HCT116 (cell line): ENCODE results near the gene DYNC2H1. TPM values are rescaled to one million over a fixed set of nuclear protein-coding genes. Genes with fewer than 3 reads are reported as not detected.

Experiments used
- ATAC-seq: fragments of 200-7000 bp; cut with Tn5 transposase; 2 replicates; pipeline ENCODE4 v1.9.1; 2020; ENCODE audit warnings: mild to moderate bottlenecking, moderate library complexity
- BruUV-seq: library from RNA; stranded (reverse); fragments of 400-500 nt; replicated peaks from 2 replicates; lab custom pipeline; 2021; lab: Mats Ljungman, UMichigan
- CTCF ChIA-PET: fragments of 300-600 bp; sonication (Branson Sonifier 250); formaldehyde crosslinking; loops from one replicate; lab custom pipeline; 2021; ENCODE audit warnings: antibody characterized with exemption; lab: Charles Lee
- POLR2A ChIA-PET: fragments of 300-600, 350-600 bp; sonication (Branson Sonifier 250); formaldehyde crosslinking; loops from one replicate; lab custom pipeline; 2021; ENCODE audit warnings: antibody characterized with exemption; lab: Charles Lee
- RAD21 ChIA-PET, 2 experiments: fragments of 300-600 bp; sonication (Branson Sonifier 250); formaldehyde crosslinking; loops; one replicate each; lab custom pipeline; 2023; ENCODE audit warnings: low total read pairs in 2 of 2; ENCODE audit not compliant: uncharacterized antibody in 2 of 2, unreplicated experiment in 2 of 2, low non-redundant PET in 1 of 2; lab: Charles Lee
- DNase-seq: peaks from one replicate; pipeline ENCODE4 v3.0.0-alpha.2; 2010; ENCODE audit warnings: low read depth, low spot score
- H2AFZ ChIP-seq: fragments of 200-600 bp; shearing (Covaris generic), sonication (generic); 2 replicates; pipeline ENCODE4 v1.6.1; 2017; ENCODE audit warnings: low read depth, mixed run types, mixed read lengths, antibody characterized with exemption, low read length; ENCODE audit not compliant: poor library complexity, severe bottlenecking
- H3K27ac ChIP-seq: 2 replicates; pipeline ENCODE4 v1.5.1; 2012; ENCODE audit warnings: low read depth, low read length
- H3K27me3 ChIP-seq: fragments of 200-600 bp; sonication (generic); 2 replicates; pipeline ENCODE4 v1.6.1; 2016; ENCODE audit warnings: mixed run types, low read length, mixed read lengths; ENCODE audit not compliant: insufficient read depth
- H3K36me3 ChIP-seq, 2 experiments: fragments of 200-500 bp in 1 of 2; fragments of 200-600 bp in 1 of 2; sonication (Bioruptor generic) in 1 of 2; sonication (generic) in 1 of 2; 2 replicates each; pipeline versions ENCODE4 v1.5.1 to v1.6.1; 2014 to 2016; ENCODE audit warnings: low read length in 2 of 2, inconsistent platforms in 1 of 2, mixed read lengths in 1 of 2, mixed run types in 1 of 2; ENCODE audit not compliant: insufficient read depth in 2 of 2, control insufficient read depth in 1 of 2
- H3K4me1 ChIP-seq, 2 experiments: fragments of 200-600 bp in 1 of 2; sonication (generic) in 1 of 2; 2 replicates each; pipeline versions ENCODE4 v1.5.1 to v1.6.1; 2012 to 2017; ENCODE audit warnings: low read length in 2 of 2, inconsistent platforms in 1 of 2, mild to moderate bottlenecking in 1 of 2, mixed read lengths in 1 of 2, mixed run types in 1 of 2, moderate library complexity in 1 of 2; ENCODE audit not compliant: insufficient read depth in 2 of 2, control insufficient read depth in 1 of 2
- H3K4me2 ChIP-seq: fragments of 200-600 bp; sonication (generic); 2 replicates; pipeline ENCODE4 v1.6.1; 2017; ENCODE audit warnings: mixed run types, low read length, mixed read lengths
- H3K4me3 ChIP-seq, 2 experiments: fragments of 200-600 bp in 1 of 2; sonication (generic) in 1 of 2; replicated peaks in 1 of 2; 2 replicates each; pipeline ENCODE4 v1.5.1; 2011 to 2016; ENCODE audit warnings: low read length in 2 of 2, control low read depth in 1 of 2, low read depth in 1 of 2, mild to moderate bottlenecking in 1 of 2, mixed read lengths in 1 of 2, mixed run types in 1 of 2
- H3K79me2 ChIP-seq: fragments of 200-600 bp; sonication (generic); 2 replicates; pipeline ENCODE4 v1.6.1; 2017; ENCODE audit warnings: mild to moderate bottlenecking, mixed run types, low read length, moderate library complexity, mixed read lengths; ENCODE audit not compliant: insufficient read depth
- H3K9ac ChIP-seq: fragments of 200-600 bp; sonication (generic); 2 replicates; pipeline ENCODE4 v1.6.1; 2016; ENCODE audit warnings: low read length, mixed read lengths
- H3K9me2 ChIP-seq: fragments of 200-600 bp; sonication (generic), shearing (Covaris generic); 2 replicates; pipeline ENCODE4 v1.6.1; 2017; ENCODE audit warnings: mixed run types, mild to moderate bottlenecking, moderate library complexity; ENCODE audit not compliant: insufficient read depth
- H3K9me3 ChIP-seq, 2 experiments: fragments of 200-500 bp in 1 of 2; fragments of 200-600 bp in 1 of 2; sonication (Bioruptor generic) in 1 of 2; sonication (generic) in 1 of 2; 2 replicates each; pipeline ENCODE4 v1.6.1; 2014 to 2017; ENCODE audit warnings: low read length in 2 of 2, mixed read lengths in 2 of 2, inconsistent platforms in 1 of 2, low read depth in 1 of 2, mild to moderate bottlenecking in 1 of 2, mixed run types in 1 of 2, moderate library complexity in 1 of 2; ENCODE audit not compliant: control insufficient read depth in 1 of 2, insufficient read depth in 1 of 2
- H4K20me1 ChIP-seq: fragments of 200-600 bp; sonication (generic), shearing (Covaris generic); 2 replicates; pipeline ENCODE4 v1.6.1; 2017; ENCODE audit warnings: mixed run types, mild to moderate bottlenecking, moderate library complexity; ENCODE audit not compliant: insufficient read depth
- CBX3 ChIP-seq: IDR thresholded peaks from 2 replicates; pipeline ENCODE4 v1.6.1; 2012; ENCODE audit warnings: low read depth
- CEBPB ChIP-seq: IDR thresholded peaks from 2 replicates; pipeline ENCODE4 v1.6.1; 2012; ENCODE audit warnings: low read depth
- EGR1 ChIP-seq: IDR thresholded peaks from 2 replicates; pipeline ENCODE4 v1.6.1; 2012; ENCODE audit warnings: low read depth
- ELF1 ChIP-seq: IDR thresholded peaks from 2 replicates; pipeline ENCODE4 v1.6.1; 2012; ENCODE audit warnings: low read depth, borderline replicate concordance
- EZH2 ChIP-seq: fragments of 200-600 bp; sonication (generic); IDR thresholded peaks from 2 replicates; pipeline ENCODE4 v1.6.1; 2017; ENCODE audit warnings: antibody characterized with exemption, mixed run types
- EZH2phosphoT487 ChIP-seq: fragments of 200-600 bp; IDR thresholded peaks from 2 replicates; pipeline ENCODE4 v1.6.1; 2018; ENCODE audit warnings: antibody characterized with exemption, borderline replicate concordance
- FOSL1 ChIP-seq: IDR thresholded peaks from 2 replicates; pipeline ENCODE4 v1.6.1; 2012; ENCODE audit warnings: low read depth
- JUND ChIP-seq: IDR thresholded peaks from 2 replicates; pipeline ENCODE4 v1.6.1; 2012
- POLR2A ChIP-seq: IDR thresholded peaks from 2 replicates; pipeline ENCODE4 v1.7.0; 2011; ENCODE audit warnings: borderline replicate concordance; ENCODE audit not compliant: insufficient read depth, insufficient read length; ENCODE audit errors: extremely low read depth
- POLR2AphosphoS5 ChIP-seq: IDR thresholded peaks from 2 replicates; pipeline ENCODE4 v1.6.1; 2011; ENCODE audit warnings: mild to moderate bottlenecking, low read depth, low read length, moderate library complexity
- RAD21 ChIP-seq: IDR thresholded peaks from 2 replicates; pipeline ENCODE4 v1.6.1; 2012; ENCODE audit warnings: low read depth, mild to moderate bottlenecking
- SRF ChIP-seq: IDR thresholded peaks from 2 replicates; pipeline ENCODE4 v1.6.1; 2012; ENCODE audit warnings: low read depth
- TCF7L2 ChIP-seq: IDR thresholded peaks from 2 replicates; pipeline ENCODE4 v1.7.0; 2011; ENCODE audit warnings: borderline replicate concordance, inconsistent platforms; ENCODE audit not compliant: insufficient read depth, insufficient read length; ENCODE audit errors: extremely low read depth
- YY1 ChIP-seq: IDR thresholded peaks from 2 replicates; pipeline ENCODE4 v1.6.1; 2011; ENCODE audit warnings: low read length, low read depth, moderate library complexity, mild to moderate bottlenecking; ENCODE audit not compliant: insufficient replicate concordance; ENCODE audit errors: extremely low read depth
- ZFX ChIP-seq: fragments of 450-650 bp; IDR thresholded peaks from 2 replicates; pipeline ENCODE4 v1.6.1; 2017
- ZNF274 ChIP-seq: fragments of 200-500 bp; sonication (Bioruptor generic); IDR thresholded peaks from 2 replicates; pipeline ENCODE4 v1.6.1; 2014; ENCODE audit warnings: mild to moderate bottlenecking, low read depth, low read length, inconsistent platforms
- intact Hi-C: fragments of 100-400 bp; cut with micrococcal nuclease; formaldehyde crosslinking; loops from 2 replicates; pipeline ENCODE4 v1.10.0; 2022
- total RNA-seq: library from RNA; stranded (reverse); gene quantifications from one replicate; pipeline ENCODE4 v1.2.1, GENCODE V29; 2021; ENCODE audit not compliant: unreplicated experiment
- TF ChIP-seq, protein P1 (sequence below): IDR thresholded peaks from 2 replicates; pipeline ENCODE4 v1.6.1; 2012; ENCODE audit warnings: low read depth
- TF ChIP-seq, protein P2 (sequence below): IDR thresholded peaks from 2 replicates; pipeline ENCODE4 v1.6.1; 2012
- TF ChIP-seq, protein P3 (sequence below): IDR thresholded peaks from 2 replicates; pipeline ENCODE4 v1.6.1; 2011; ENCODE audit warnings: mild to moderate bottlenecking, low read length, moderate library complexity; ENCODE audit not compliant: insufficient replicate concordance; ENCODE audit errors: extremely low read depth
- TF ChIP-seq, protein P4 (sequence below), 3 experiments: fragments of 200-600 bp in 1 of 3; sonication (generic) in 1 of 3; IDR thresholded peaks in 2 of 3; conservative IDR thresholded peaks in 1 of 3; 2 replicates each; pipeline ENCODE4 v1.5.1; 2012 to 2017; ENCODE audit warnings: low read depth in 2 of 3, low read length in 2 of 3, antibody characterized with exemption in 1 of 3, borderline replicate concordance in 1 of 3, control low read depth in 1 of 3, mild to moderate bottlenecking in 1 of 3, mixed read lengths in 1 of 3, mixed run types in 1 of 3, moderate library complexity in 1 of 3; ENCODE audit not compliant: insufficient read depth in 1 of 3

Gene DYNC2H1
- total RNA-seq, 1 experiment from 2014 or later, result 1.5 TPM

DNA sequence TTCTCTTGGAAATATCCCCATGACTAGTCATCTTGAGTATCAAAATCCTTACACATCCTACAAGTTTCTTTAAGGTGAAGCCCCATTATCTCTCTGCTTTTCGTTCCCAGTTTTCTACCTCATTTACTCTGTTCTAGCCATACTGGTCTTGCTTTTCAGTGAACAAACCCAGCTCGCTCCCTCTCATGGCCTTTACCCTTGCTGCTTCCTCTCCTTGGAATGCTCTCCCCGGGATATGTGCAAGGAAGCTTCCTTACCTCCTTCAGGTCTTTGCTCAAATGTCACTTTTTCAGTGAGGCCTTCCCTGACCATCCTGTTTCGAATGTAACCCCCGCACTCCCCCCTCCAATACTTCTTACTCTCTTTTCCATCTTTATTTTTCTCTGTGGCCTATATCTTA lies 331.8 kb downstream of the DYNC2H1 start:
- Histone ChIP-seq H3K4me1 (no peaks in the 10 kb centered on the region), H3K4me2 (no peak overlapping the region), H3K9me3 (no peaks in the 10 kb centered on the region), H2AFZ (no peak overlapping the region), H3K9me2 (no peaks in the 10 kb centered on the region), H3K27me3 (no peaks in the 10 kb centered on the region), H3K9ac (no peak overlapping the region), H3K4me3 (no peak overlapping the region), H3K27ac (no peak overlapping the region), H4K20me1 (no peaks in the 10 kb centered on the region), H3K36me3 (no peaks in the 10 kb centered on the region), H3K79me2 (no peaks in the 10 kb centered on the region)
- ChIA-PET POLR2A (no interaction called here), RAD21 (no interaction called here), CTCF (no interaction called here)
- ATAC-seq (no peak), DNase-seq (no peak)
- no peak for TF ChIP-seq FOSL1
- TF ChIP-seq TCF7L2, result no peak
- TF ChIP-seq POLR2A, result no peak
- TF ChIP-seq CBX3, result no peak
- TF ChIP-seq EZH2phosphoT487, result no peak
- TF ChIP-seq ELF1, result no peak
- no peak for TF ChIP-seq SRF
- no peak for TF ChIP-seq JUND
- TF ChIP-seq, protein P1, sequence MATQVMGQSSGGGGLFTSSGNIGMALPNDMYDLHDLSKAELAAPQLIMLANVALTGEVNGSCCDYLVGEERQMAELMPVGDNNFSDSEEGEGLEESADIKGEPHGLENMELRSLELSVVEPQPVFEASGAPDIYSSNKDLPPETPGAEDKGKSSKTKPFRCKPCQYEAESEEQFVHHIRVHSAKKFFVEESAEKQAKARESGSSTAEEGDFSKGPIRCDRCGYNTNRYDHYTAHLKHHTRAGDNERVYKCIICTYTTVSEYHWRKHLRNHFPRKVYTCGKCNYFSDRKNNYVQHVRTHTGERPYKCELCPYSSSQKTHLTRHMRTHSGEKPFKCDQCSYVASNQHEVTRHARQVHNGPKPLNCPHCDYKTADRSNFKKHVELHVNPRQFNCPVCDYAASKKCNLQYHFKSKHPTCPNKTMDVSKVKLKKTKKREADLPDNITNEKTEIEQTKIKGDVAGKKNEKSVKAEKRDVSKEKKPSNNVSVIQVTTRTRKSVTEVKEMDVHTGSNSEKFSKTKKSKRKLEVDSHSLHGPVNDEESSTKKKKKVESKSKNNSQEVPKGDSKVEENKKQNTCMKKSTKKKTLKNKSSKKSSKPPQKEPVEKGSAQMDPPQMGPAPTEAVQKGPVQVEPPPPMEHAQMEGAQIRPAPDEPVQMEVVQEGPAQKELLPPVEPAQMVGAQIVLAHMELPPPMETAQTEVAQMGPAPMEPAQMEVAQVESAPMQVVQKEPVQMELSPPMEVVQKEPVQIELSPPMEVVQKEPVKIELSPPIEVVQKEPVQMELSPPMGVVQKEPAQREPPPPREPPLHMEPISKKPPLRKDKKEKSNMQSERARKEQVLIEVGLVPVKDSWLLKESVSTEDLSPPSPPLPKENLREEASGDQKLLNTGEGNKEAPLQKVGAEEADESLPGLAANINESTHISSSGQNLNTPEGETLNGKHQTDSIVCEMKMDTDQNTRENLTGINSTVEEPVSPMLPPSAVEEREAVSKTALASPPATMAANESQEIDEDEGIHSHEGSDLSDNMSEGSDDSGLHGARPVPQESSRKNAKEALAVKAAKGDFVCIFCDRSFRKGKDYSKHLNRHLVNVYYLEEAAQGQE, result no peak
- TF ChIP-seq ZNF274, result no peak
- TF ChIP-seq CEBPB, result no peak
- TF ChIP-seq, protein P2, sequence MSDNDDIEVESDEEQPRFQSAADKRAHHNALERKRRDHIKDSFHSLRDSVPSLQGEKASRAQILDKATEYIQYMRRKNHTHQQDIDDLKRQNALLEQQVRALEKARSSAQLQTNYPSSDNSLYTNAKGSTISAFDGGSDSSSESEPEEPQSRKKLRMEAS, result no peak
- TF ChIP-seq ZFX, result no peak
- TF ChIP-seq RAD21, result no peak
- no peak for TF ChIP-seq EGR1
- no peak for TF ChIP-seq POLR2AphosphoS5
- TF ChIP-seq, protein P3, sequence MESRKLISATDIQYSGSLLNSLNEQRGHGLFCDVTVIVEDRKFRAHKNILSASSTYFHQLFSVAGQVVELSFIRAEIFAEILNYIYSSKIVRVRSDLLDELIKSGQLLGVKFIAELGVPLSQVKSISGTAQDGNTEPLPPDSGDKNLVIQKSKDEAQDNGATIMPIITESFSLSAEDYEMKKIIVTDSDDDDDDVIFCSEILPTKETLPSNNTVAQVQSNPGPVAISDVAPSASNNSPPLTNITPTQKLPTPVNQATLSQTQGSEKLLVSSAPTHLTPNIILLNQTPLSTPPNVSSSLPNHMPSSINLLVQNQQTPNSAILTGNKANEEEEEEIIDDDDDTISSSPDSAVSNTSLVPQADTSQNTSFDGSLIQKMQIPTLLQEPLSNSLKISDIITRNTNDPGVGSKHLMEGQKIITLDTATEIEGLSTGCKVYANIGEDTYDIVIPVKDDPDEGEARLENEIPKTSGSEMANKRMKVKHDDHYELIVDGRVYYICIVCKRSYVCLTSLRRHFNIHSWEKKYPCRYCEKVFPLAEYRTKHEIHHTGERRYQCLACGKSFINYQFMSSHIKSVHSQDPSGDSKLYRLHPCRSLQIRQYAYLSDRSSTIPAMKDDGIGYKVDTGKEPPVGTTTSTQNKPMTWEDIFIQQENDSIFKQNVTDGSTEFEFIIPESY, result no peak
- TF ChIP-seq YY1, result no peak
- no peak for TF ChIP-seq EZH2
- TF ChIP-seq, protein P4, sequence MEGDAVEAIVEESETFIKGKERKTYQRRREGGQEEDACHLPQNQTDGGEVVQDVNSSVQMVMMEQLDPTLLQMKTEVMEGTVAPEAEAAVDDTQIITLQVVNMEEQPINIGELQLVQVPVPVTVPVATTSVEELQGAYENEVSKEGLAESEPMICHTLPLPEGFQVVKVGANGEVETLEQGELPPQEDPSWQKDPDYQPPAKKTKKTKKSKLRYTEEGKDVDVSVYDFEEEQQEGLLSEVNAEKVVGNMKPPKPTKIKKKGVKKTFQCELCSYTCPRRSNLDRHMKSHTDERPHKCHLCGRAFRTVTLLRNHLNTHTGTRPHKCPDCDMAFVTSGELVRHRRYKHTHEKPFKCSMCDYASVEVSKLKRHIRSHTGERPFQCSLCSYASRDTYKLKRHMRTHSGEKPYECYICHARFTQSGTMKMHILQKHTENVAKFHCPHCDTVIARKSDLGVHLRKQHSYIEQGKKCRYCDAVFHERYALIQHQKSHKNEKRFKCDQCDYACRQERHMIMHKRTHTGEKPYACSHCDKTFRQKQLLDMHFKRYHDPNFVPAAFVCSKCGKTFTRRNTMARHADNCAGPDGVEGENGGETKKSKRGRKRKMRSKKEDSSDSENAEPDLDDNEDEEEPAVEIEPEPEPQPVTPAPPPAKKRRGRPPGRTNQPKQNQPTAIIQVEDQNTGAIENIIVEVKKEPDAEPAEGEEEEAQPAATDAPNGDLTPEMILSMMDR (IDR thresholded peaks at IDR 0.05 in 2 of 3, conservative IDR thresholded peaks at IDR 0.05 in 1 of 3; ENCODE audit: borderline replicate concordance in 1 of 3, insufficient read depth in 1 of 3, low read depth in 2 of 3, low read length in 2 of 3), result no peak
- no TSS peak for BruUV-seq
- intact Hi-C loops, result no loop called here
